Esophagus squamous epithelium (tissue), 5 donors: ENCODE results near the gene RAB44. TPM values are rescaled to one million over a fixed set of nuclear protein-coding genes. Genes with fewer than 3 reads are reported as not detected.

Experiments
- DNase-seq: peaks from one replicate; lab custom pipeline; 2025; lab: John Stamatoyannopoulos, UW
- H3K27ac ChIP-seq, 4 donors: fragments of 200-600 bp; sonication (generic); one replicate each; pipeline ENCODE4 v1.5.1; 2016 to 2019; ENCODE audit warnings: mild to moderate bottlenecking in 1 of 4
- H3K27me3 ChIP-seq, 4 donors: fragments of 200-600 bp; sonication (generic); 1 replicate in 3 of 4; 2 replicates in 1 of 4; pipeline versions ENCODE4 v1.5.1 to v1.6.0; 2017 to 2021; ENCODE audit warnings: antibody characterized with exemption in 1 of 4
- H3K36me3 ChIP-seq, 3 donors: fragments of 200-600 bp; sonication (generic); one replicate each; pipeline ENCODE4 v1.5.1; 2016 to 2019
- H3K4me1 ChIP-seq, 3 donors: fragments of 200-600 bp; sonication (generic); one replicate each; pipeline ENCODE4 v1.5.1; 2017 to 2019
- H3K4me3 ChIP-seq, 4 donors: fragments of 200-600 bp; sonication (generic); 1 replicate in 3 of 4; 2 replicates in 1 of 4; pipeline ENCODE4 v1.5.1; 2016 to 2019; ENCODE audit warnings: mild to moderate bottlenecking in 2 of 4, moderate library complexity in 1 of 4
- H3K9me3 ChIP-seq, 3 donors: fragments of 200-600 bp; sonication (generic); one replicate each; pipeline ENCODE4 v1.5.1; 2016 to 2019
- POLR2A ChIP-seq, 4 donors: fragments of 450-650 bp; IDR thresholded peaks; one replicate each; pipeline ENCODE4 v1.6.1; 2017; ENCODE audit warnings: antibody characterized with exemption in 4 of 4, mild to moderate bottlenecking in 4 of 4, moderate library complexity in 3 of 4
- WGBS, 2 donors: methylation state at CpG; one replicate each; pipeline ENCODE4 v1.1.5; 2018; 5-methylcytosine and 5-hydroxymethylcytosine counted together
- intact Hi-C: fragments of 100-400 bp; cut with DNase I; formaldehyde crosslinking; loops from one replicate; pipeline ENCODE4 v1.15.0; 2022
- total RNA-seq, 4 donors: library from RNA; depleted of rRNA; stranded (reverse); fragments of >200 nt; gene quantifications; one replicate each; pipeline ENCODE4 v1.1.0, GENCODE V29; 2016
- TF ChIP-seq, protein P1 (sequence below), 6 experiments: fragments of 450-650 bp in 4 of 6; fragments of 200-600 bp in 2 of 6; sonication (generic) in 2 of 6; IDR thresholded peaks; one replicate each; pipeline ENCODE4 v1.5.1; 2016 to 2019; ENCODE audit warnings: antibody characterized with exemption in 6 of 6, mild to moderate bottlenecking in 4 of 6, moderate library complexity in 4 of 6
- donor health status: DM: yes; HTN: yes; CAD: no.

RAB44 gene
- total RNA-seq, 4 donors from 2014 or later, result 0.11 to 0.76 (median 0.18) TPM; not detected in 1

DNA sequence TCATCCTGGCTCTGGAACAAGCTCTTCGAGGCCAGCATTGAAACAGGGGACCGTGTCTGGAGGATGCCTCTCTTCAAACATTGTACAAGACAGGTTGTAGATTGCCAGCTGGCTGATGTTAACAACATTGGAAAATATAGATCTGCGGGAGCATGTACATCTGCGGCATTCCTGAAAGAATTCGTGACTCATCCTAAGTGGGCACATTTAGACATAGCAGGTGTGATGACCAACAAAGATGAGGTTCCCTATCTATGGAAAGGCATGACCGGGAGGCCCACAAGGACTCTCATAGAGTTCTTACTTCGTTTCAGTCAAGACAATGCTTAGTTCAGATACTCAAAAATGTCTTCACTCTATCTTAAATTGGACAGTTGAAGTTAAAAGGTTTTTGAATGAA, 22.7 kb upstream of the RAB44 start:
- no peak overlapping the region for H3K4me3 ChIP-seq
- no peaks in the 10 kb centered on the region for H3K36me3 ChIP-seq
- H3K27me3 ChIP-seq, result no peaks in the 10 kb centered on the region
- H3K9me3 ChIP-seq, result no peaks in the 10 kb centered on the region
- 61 to 62% methylated on average over 5 to 7 of the region's 7 CpGs for WGBS, 2 donors
- intact Hi-C loops, result loop anchor here (10.0 kb wide), 1 partner anchor 240 kb away; no protein-coding TSS in a partner anchor
- no peak for DNase-seq
- H3K27ac ChIP-seq, result no peak overlapping the region
- no peak for TF ChIP-seq POLR2A (IDR thresholded peaks at IDR 0.05)
- TF ChIP-seq, protein P1, sequence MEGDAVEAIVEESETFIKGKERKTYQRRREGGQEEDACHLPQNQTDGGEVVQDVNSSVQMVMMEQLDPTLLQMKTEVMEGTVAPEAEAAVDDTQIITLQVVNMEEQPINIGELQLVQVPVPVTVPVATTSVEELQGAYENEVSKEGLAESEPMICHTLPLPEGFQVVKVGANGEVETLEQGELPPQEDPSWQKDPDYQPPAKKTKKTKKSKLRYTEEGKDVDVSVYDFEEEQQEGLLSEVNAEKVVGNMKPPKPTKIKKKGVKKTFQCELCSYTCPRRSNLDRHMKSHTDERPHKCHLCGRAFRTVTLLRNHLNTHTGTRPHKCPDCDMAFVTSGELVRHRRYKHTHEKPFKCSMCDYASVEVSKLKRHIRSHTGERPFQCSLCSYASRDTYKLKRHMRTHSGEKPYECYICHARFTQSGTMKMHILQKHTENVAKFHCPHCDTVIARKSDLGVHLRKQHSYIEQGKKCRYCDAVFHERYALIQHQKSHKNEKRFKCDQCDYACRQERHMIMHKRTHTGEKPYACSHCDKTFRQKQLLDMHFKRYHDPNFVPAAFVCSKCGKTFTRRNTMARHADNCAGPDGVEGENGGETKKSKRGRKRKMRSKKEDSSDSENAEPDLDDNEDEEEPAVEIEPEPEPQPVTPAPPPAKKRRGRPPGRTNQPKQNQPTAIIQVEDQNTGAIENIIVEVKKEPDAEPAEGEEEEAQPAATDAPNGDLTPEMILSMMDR (IDR thresholded peaks at IDR 0.05), result no peak
- H3K4me1 ChIP-seq, result peaks cover 24 to 30% (median 26%) of the 10 kb centered on the region in 3 donors

DNA sequence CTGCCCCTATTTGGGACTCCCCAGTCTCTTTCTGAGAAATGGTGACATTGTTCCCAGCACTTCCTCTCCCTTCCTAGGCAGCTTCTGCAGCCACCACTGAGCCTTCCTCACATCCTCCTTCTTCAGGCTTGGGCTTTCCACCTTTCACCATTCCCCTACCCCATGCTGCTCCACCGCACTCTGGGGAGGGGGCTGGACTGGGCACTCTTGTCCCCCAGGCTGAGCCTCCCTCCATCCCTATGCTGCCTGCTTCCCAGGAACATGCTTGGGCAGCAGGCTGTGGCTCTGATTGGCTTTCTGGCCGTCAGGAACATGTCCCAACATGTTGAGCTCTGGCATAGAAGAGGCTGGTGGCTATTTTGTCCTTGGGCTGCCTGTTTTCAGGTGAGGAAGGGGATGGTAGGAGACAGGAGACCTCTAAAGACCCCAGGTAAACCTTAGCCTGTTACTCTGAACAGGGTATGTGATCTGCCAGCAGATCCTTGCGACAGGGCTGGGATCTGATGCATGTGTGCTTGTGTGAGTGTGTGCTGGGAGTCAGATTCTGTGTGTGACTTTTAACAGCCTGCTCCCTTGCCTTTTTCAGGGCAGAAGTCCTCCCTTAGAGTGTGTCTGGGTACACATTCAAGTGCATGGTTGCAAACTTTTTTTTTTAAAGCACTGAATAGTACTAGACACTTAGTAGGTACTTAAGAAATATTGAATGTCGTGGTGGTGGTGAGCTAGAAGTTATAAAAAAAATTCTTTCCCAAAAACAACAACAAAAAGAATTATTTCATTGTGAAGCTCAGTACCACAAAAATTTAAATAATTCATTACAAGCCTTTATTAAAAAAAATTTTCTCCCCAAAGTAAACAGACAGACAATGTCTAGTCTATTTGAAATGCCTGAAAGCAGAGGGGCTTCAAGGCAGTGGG, 21.2 kb upstream of the RAB44 start:
- WGBS, 2 donors, result 33 to 48% methylated on average over 3 of the region's 4 CpGs

DNA sequence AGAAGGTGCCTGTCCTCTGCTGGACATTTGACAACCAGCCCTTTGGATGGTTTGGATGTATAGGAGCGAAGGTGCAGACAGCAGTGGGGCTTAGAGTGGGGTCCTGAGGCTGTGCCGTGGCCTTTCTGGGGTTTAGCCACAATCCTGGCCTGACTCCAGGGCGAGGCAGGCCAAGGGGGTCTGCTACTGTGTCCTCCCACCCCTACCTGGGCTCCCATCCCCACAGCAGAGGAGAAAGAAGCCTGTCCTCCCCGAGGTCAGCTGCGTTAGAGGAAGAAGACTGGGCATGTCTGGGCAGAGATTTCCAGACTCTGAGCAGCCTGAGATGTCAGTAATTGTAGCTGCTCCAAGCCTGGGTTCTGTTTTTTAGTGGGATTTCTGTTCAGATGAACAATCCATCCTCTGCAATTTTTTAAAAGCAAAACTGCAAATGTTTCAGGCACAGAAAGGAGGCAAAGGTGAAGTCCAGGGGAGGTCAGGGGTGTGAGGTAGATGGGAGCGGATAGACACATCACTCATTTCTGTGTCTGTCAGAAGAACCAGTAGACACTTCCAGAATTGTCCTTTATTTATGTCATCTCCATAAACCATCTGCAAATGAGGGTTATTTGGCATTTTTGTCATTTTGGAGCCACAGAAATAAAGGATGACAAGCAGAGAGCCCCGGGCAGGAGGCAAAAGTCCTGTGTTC, 20.4 kb upstream of the RAB44 start:
- peak overlapping the region in 1 of 4 donors; percentile 90 for H3K4me3 ChIP-seq
- H3K4me1 ChIP-seq, result peaks cover 33 to 48% (median 37%) of the 10 kb centered on the region in 3 donors
- H3K27me3 ChIP-seq, result no peaks in the 10 kb centered on the region
- no peaks in the 10 kb centered on the region for H3K9me3 ChIP-seq
- intact Hi-C loops, result loop anchor here (10.0 kb wide), 1 partner anchor 242 kb away; no protein-coding TSS in a partner anchor
- H3K27ac ChIP-seq, result peak overlapping the region; percentile 94 to 99 (median 98)
- DNase-seq, result no peak
- no peak for TF ChIP-seq POLR2A (IDR thresholded peaks at IDR 0.05)
- TF ChIP-seq, protein P1 (IDR thresholded peaks at IDR 0.05), result no peak
- 44 to 45% methylated on average over 5 to 7 of the region's 7 CpGs for WGBS, 2 donors
- H3K36me3 ChIP-seq, result no peaks in the 10 kb centered on the region

More for the DNA sequence above, 21.2 kb upstream of the RAB44 start:
- no peaks in the 10 kb centered on the region for H3K27me3 ChIP-seq
- no peak overlapping the region for H3K4me3 ChIP-seq
- H3K36me3 ChIP-seq, result no peaks in the 10 kb centered on the region
- no peak for TF ChIP-seq POLR2A (IDR thresholded peaks at IDR 0.05)
- TF ChIP-seq, protein P1 (IDR thresholded peaks at IDR 0.05), result no peak
- intact Hi-C loops, result loop anchor here (10.0 kb wide), 1 partner anchor 242 kb away; no protein-coding TSS in a partner anchor
- H3K9me3 ChIP-seq, result no peaks in the 10 kb centered on the region
- peak overlapping the region; percentile 94 to 99 (median 98) for H3K27ac ChIP-seq
- H3K4me1 ChIP-seq, result peaks cover 26 to 40% (median 29%) of the 10 kb centered on the region in 3 donors
- DNase-seq, result no peak

DNA sequence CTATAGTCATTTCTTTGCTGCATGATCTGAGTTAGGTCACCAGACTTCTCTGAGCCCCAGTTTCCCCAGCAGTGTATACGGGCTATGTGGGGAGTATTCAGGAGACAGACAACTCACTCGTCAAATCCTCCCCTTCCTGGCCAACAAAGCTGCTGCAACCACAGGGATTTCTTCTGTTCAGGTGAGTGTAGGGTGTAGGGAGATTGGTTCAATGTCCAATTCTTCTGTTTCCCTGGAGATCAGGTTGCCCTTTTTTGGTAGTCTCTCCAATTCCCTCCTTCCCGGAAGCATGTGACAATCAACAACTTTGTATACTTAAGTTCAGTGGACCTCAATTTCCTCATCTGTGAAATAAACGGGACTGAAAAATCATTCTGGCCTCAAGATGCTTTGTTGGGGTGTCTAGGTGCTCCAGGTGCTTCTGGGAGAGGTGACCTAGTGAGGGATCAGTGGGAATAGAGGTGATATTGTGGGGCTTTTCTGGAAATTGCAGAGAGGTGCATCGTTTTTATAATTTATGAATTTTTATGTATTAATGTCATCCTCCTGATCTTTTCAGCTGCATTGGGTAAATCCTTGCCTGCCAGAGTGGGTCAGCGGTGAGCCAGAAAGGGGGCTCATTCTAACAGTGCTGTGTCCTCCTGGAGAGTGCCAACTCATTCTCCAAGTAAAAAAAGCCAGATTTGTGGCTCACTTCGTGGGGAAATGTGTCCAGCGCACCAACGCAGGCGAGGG, 19.7 kb upstream of the RAB44 start:
- DNase-seq, result no peak
- Histone ChIP-seq H3K4me1 (peaks cover 38 to 56% (median 45%) of the 10 kb centered on the region in 3 donors), H3K27me3 (no peaks in the 10 kb centered on the region), H3K9me3 (no peaks in the 10 kb centered on the region), H3K27ac (peak overlapping the region; percentile 94 to 99 (median 98)), H3K36me3 (peaks cover 0 to 4% (median 0%) of the 10 kb centered on the region in 3 donors), H3K4me3 (peak overlapping the region; percentile 76 to 92 (median 91))
- TF ChIP-seq, protein P1 (IDR thresholded peaks at IDR 0.05), result no peak
- TF ChIP-seq POLR2A (IDR thresholded peaks at IDR 0.05), result no peak
- intact Hi-C loops, result loop anchor here (10.0 kb wide), 1 partner anchor 243 kb away; no protein-coding TSS in a partner anchor
- 6 to 22% methylated on average over 4 to 6 of the region's 10 CpGs for WGBS, 2 donors
